ENCODE measurements around the gene ZNF524.

The ZNF524 gene

GRCh38 chr19:55644191-55644833 lies 44.2 kb downstream of the ZNF524 start:
- TF ChIP-seq CTCF (conservative IDR thresholded peaks at IDR 0.05; ENCODE audit: control insufficient read depth, insufficient read depth, low read depth, low read length) = no peak
- DNase-seq (ENCODE audit: low read depth) = no peak
- peak overlapping the region; percentile 77 for H3K4me3 ChIP-seq (ENCODE audit: control insufficient read depth, low read depth, low read length)

GRCh38 chr19:55644842-55645511 lies 44.9 kb downstream of the ZNF524 start:
- TF ChIP-seq CTCF (conservative IDR thresholded peaks at IDR 0.05; ENCODE audit: control insufficient read depth, insufficient read depth, low read depth, low read length) = no peak
- no peak for DNase-seq (ENCODE audit: low read depth)
- peak overlapping the region; percentile 77 for H3K4me3 ChIP-seq (ENCODE audit: control insufficient read depth, low read depth, low read length)

- no peak for DNase-seq (ENCODE audit: low read depth)
- H3K4me3 ChIP-seq (ENCODE audit: control insufficient read depth, low read depth, low read length) = no peak overlapping the region
- no peak for TF ChIP-seq CTCF (conservative IDR thresholded peaks at IDR 0.05; ENCODE audit: control insufficient read depth, insufficient read depth, low read depth, low read length)
Observed at GRCh38 chr19:55645512-55645881, 45.4 kb downstream of the ZNF524 start.

GRCh38 chr19:55646889-55647731 lies 47.0 kb downstream of the ZNF524 start:
- TF ChIP-seq CTCF (conservative IDR thresholded peaks at IDR 0.05; ENCODE audit: control insufficient read depth, insufficient read depth, low read depth, low read length) = no peak
- no peak for DNase-seq (ENCODE audit: low read depth)
- peak overlapping the region; percentile 59 for H3K4me3 ChIP-seq (ENCODE audit: control insufficient read depth, low read depth, low read length)

GRCh38 chr19:55647732-55648584 lies 47.9 kb downstream of the ZNF524 start, which contains the start of gene CCDC106:
TSS of gene CCDC106 (plus strand) at chr19:55648212. CDS start at chr19:55649047, 835 bp downstream.
- peak within 1 kb of the TSS; percentile 59 for H3K4me3 ChIP-seq (ENCODE audit: control insufficient read depth, low read depth, low read length)
- TF ChIP-seq CTCF (conservative IDR thresholded peaks at IDR 0.05; ENCODE audit: control insufficient read depth, insufficient read depth, low read depth, low read length) = no peak
- peak; percentile 56 for DNase-seq (ENCODE audit: low read depth)
